HG03159 (cell line): ENCODE measurements around the gene BTBD9.

Experiments
- ATAC-seq: cut with Tn5 transposase; IDR thresholded peaks from one replicate; pipeline ENCODE4 v1.9.1; 2021; ENCODE audit warnings: mild to moderate bottlenecking, moderate library complexity; ENCODE audit not compliant: unreplicated experiment

BTBD9 gene

DNA sequence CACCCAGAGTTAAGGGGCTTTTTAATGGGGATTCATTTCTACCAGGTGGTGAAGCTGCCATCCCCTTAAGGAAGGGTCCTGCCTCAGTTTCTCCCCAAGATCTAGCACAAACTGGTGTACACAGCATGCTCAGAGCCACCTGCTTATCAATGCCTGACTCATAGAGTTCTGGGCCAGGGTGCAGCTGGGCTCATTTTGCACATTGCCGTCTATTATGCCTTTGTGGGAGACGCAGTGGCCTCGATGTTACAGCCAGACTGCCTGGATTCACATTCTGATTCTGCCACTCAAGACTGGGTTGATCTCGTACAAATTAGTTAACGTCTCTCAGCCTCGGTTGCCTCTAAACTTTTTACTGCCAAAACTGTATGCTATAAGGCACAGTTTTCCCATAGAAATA is 454.5 kb downstream of the BTBD9 start:
- no peak for ATAC-seq

DNA sequence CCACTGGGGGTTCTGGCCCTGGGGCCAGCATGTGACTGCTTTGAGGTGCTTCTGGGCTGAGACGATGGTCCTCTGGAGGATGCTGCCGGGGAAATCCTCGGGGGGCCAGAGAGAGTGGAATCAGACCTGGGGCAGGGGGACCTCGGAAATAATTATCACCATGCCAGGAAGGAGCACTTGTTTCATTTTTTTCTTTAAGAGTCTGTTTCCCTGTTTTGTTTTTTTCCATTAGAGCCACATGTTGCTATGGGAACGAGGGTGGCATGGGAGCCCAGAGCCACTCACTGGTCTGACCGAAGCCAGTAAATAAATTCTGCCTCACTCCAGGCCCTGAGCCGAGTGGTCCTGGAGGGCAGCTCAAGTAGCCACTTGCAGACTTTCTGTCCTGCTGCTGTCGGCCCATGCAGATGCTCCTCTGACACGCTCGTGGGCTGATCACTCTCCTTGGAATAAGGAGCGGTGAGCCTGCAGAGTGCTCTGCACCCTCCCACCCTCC is 455.1 kb downstream of the BTBD9 start:
- ATAC-seq, result no peak

- ATAC-seq, result no peak
Measured at GRCh38 chr6:38183856-38184584, 455.7 kb downstream of the BTBD9 start.

GRCh38 chr6:38182426-38182825 is 457.3 kb downstream of the BTBD9 start:
- no peak for ATAC-seq

- ATAC-seq, result no peak
Measured at GRCh38 chr6:38180586-38180985, 459.1 kb downstream of the BTBD9 start.

GRCh38 chr6:38179794-38180430 is 459.8 kb downstream of the BTBD9 start:
- ATAC-seq, result no peak

DNA sequence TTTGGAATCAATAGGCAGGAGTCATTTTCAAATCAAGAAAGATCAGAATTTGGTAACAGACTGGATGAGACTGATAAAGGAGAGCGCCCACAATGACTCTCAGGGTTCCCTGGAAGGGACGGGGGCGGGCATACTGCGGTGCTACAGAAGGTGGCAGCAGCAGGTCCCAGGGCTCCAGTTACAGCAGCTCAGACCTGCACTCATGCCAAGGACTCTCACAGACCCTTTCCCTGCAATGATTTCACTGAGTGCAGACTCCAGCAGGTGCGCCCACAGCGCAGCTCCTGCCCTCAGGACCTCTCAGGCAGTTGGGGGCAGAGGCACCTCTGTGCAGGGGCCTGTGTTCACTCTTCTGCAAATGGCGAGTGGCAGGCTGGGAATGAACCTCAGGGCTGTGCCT is 460.4 kb downstream of the BTBD9 start:
- no peak for ATAC-seq

DNA sequence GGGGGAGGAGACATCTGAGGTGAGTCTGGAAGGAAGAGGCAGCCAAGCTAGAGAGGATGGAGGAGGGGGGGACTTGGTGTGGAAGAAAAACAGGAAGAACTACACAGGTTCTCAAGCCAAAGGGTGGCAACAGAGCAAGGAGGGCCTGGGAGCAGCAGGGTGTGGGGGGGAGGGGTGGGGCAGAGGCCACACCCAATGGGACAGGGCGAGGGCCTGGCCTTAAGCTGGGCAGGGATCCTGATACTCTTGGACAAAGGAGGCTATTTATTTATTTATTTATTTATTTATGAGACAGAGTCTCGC is 461.2 kb downstream of the BTBD9 start:
- no peak for ATAC-seq

DNA sequence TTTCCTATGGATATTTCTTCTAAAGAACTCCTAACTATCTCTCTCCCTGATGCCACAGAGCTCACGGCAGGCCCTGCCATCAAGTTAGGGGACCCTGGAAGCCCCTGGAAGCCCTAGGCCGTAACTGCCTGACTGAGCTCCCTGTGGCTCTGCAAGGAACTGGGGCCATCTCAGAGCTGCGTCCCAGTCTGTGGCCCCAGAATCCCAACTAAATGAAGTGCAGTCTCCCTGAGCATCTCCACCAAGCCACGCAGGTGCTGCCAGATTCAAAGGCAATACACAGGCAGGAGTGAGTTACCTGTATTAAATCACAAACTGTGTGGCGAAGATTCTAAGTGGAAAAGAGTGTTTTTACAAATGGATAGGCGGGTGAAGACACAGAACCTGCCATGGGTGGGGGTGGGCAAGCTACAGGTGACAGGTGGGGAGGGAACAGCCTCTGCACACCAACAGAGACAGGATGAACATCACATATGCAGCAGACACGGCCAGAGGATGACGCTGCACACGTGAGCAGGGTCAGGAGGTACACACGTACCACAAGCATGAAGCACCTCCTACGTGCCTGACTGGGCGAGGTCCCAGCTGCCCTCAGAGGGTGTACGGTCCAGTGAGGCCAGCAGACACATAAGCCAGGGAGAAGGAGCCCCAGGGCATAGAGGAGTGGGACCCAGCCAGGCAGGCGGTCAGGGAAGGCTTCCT is 461.7 kb downstream of the BTBD9 start:
- no peak for ATAC-seq

DNA sequence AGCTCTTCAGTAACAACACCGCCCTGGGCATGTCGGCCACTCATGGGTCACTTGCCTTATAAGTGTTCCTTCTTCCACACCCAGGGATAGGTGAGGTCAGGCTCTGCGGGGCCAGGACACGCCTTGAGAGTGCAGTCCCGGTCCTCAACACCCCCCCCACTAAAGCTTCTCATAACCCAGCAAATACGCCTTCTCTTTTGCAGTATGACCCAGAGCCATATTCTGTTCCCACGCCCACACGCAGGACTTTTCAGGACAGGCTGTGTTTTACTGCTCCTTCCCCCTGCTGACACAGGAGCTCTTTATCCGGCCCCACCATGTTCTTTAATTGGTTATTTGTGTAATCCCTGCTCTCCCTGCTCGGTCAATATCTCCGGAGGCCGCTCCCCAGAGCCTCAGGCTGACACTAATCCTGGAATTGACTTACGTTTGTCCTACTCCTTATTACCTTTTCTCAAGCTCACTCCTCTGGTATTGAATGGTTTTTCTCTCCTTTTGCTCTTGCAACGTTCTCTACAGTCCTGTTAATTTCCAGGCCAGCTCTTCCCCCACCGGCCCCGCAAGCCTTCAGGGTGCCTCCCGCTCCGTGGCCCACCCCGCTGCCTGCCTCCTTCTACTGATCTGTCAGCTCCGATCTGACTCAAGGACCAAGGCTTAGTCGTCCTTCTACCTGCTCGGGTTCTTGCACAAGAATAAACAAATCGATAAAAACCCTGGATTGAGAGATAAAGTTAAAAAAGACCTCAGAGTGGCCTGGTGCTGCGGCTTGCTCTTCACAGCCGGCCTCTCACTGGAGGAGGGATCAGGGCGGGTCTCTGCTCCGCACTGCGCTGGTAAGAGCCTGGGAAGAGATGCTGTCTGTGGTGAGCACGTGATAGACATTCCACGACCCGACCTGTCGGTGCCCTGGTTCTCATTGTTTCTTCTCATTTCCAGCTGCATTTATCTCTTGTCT is 462.7 kb downstream of the BTBD9 start:
- no peak for ATAC-seq

- no peak for ATAC-seq
Measured at GRCh38 chr6:38175786-38176185, 463.9 kb downstream of the BTBD9 start.

DNA sequence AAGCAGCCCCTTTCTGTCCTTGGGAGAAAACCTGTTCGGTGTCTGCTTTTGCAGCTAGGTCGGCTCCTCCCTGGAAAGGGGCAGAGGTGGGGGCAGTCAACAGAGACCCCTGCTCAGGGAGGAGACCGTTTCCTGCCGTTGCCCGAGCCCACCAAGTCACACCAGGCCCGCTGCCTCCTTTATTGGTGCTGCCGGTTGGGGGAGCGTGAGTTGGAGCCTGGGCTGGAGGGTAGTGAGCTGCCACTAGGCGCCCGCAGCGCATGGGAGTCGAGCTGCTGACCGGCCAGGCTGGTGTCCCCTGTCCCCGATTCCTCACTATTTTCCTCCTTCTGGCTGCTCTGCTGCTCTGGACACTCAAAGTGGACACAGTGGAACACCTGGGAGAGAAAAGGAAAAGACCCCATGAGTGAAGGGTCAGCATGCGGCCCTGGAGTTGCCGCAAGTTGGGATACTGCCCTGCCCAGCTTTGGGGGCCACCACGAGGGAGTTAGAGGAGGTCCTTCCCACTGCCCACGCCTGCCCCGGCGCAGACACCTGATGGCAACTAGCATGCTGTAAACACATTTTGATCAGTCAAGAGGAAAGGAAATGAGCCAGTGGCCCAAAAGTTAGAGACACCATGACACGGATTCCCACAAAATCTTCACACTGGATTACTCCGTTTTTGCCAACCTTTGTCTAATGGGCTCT is 464.8 kb downstream of the BTBD9 start:
- no peak for ATAC-seq

GRCh38 chr6:38174315-38174714 is 465.4 kb downstream of the BTBD9 start:
- ATAC-seq, result no peak

DNA sequence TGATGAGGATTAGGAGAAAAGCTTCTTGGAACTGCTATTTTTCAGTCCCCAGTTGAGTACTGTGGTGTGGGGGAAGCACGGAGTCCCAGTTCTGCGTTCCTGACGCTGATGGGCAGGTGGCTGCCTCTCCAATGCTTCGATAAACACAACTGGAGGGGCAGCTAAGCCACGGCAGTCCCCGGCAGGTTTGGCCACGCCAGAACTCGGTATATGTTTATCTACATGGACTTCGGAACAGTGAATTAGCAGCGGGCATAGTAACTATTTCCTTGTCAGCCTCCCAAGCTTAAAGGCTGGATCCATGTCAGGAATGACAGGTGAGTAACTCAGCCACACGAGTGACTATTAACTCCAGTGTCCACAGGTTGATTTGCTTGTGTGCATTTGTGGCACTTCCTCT is 465.8 kb downstream of the BTBD9 start:
- ATAC-seq, result no peak

DNA sequence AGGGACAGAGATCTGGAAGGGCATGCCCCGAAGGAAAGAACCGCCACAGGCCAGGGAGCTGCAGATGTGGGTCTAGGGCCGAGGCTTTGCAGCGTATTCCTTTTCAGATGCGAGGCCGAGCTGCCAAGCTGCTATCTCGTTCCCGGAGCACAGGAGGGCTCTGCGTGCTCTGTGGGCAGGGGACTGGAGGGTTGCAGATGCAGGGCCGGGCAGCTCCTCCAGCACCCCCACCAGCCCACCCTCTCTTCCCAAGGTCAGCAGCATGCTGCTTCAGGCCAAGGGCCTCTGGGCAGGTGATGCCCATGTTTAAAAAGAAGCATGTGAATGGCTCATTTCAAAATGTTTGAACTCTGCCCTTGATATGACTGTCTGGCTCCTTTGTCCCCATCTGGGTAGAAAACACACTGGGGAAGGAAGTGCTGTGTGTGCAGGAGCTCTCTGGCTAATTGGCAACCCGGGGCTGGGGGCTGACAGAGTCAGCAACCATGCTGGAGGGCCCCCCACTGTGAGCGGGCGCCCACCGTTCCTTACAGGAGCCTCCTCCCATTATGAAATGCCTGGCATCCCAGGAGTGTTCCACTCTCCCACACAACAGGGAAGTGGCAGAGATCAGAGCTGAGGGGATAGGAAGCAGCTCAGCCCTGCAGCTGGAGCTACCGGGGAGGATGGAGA is 466.9 kb downstream of the BTBD9 start:
- no peak for ATAC-seq

GRCh38 chr6:38171997-38172738 is 467.6 kb downstream of the BTBD9 start:
- no peak for ATAC-seq

DNA sequence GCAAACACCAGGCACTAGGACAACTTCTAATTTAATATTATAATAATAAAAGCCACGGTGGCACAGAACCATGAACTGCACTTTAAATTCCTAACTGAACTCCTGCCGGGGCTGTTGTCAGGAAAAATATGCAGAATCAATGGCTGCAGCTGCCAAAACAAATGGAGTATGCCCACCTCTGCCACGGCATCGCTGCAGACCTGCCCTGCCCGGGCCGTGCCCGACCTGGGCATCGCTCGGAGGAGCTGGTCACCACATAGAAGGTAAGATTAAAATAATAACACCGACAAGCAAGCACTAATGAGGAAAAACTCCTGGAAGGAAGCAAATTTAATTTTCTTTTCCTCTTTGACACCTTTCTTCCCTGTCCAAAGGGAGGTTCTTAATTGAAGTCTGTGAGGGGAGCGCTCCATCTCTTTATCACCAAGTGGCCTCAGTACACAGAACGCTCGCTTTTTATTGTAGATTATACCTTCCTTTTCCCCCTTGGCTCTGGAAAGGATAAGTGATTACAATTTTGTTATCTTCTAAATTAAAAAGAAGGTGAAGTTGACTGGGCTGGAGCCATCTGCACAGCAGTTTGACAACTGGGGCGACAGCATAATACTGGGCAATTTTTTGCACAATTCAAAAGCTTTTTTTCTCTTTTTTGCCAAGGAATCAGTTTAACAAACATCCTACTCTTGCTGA is 468.9 kb downstream of the BTBD9 start:
- ATAC-seq, result no peak

- ATAC-seq, result no peak
Measured at GRCh38 chr6:38169977-38170526, 469.7 kb downstream of the BTBD9 start.
